Ishikawa (cell line): ENCODE data around the gene LYPD3.

ENCODE experiments used
- CEBPB ChIP-seq: IDR thresholded peaks from 2 replicates; pipeline ENCODE4 v1.6.1; 2012
- CREB1 ChIP-seq: IDR thresholded peaks from 2 replicates; pipeline ENCODE4 v1.6.1; 2012; ENCODE audit warnings: low read depth
- EGR1 ChIP-seq: IDR thresholded peaks from 2 replicates; pipeline ENCODE4 v1.6.1; 2012
- EP300 ChIP-seq: IDR thresholded peaks from 2 replicates; pipeline ENCODE4 v1.6.1; 2012; ENCODE audit warnings: borderline replicate concordance
- FOXM1 ChIP-seq: IDR thresholded peaks from 2 replicates; pipeline ENCODE4 v1.6.1; 2012; ENCODE audit warnings: low read depth, borderline replicate concordance
- NFIC ChIP-seq: IDR thresholded peaks from 2 replicates; pipeline ENCODE4 v1.6.1; 2012
- RAD21 ChIP-seq: IDR thresholded peaks from 2 replicates; pipeline ENCODE4 v1.6.1; 2012; ENCODE audit warnings: low read depth
- TAF1 ChIP-seq: IDR thresholded peaks from 2 replicates; pipeline ENCODE4 v1.6.1; 2012; ENCODE audit warnings: low read depth, mild to moderate bottlenecking
- TCF12 ChIP-seq: IDR thresholded peaks from 2 replicates; pipeline ENCODE4 v1.6.1; 2012; ENCODE audit warnings: low read depth
- TEAD4 ChIP-seq: IDR thresholded peaks from 2 replicates; pipeline ENCODE4 v1.6.1; 2012
- YY1 ChIP-seq: IDR thresholded peaks from 2 replicates; pipeline ENCODE4 v1.6.1; 2012; ENCODE audit warnings: low read depth
- ZBTB7A ChIP-seq: IDR thresholded peaks from 2 replicates; pipeline ENCODE4 v1.6.1; 2012; ENCODE audit warnings: low read depth
- TF ChIP-seq, protein P1 (sequence below): IDR thresholded peaks from 2 replicates; pipeline ENCODE4 v1.6.1; 2012
- TF ChIP-seq, protein P2 (sequence below): IDR thresholded peaks from 2 replicates; pipeline ENCODE4 v1.6.1; 2012
- TF ChIP-seq, protein P3 (sequence below): IDR thresholded peaks from 2 replicates; pipeline ENCODE4 v1.6.1; 2012; ENCODE audit warnings: low read depth, mild to moderate bottlenecking

Gene LYPD3

DNA sequence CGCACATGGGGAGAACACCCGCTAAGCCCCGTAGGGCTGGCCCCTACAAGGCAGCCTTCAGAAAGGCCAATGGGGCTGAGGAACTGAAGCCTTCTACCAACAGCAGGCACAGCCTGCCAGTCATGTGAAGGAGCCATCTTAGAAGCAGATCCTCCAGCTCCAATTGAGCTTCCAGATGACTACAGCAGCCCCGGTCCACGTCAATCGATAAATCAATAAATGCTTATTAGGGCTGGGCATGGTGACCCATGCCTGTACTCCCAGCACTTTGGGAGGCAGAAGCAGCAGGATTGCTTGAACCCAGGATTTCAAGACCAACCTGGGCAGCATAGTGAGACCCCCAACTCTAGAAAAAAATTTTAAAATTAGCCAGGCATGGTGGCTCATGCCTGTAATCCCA lies 27.7 kb downstream of the LYPD3 start:
- TF ChIP-seq ZBTB7A (no peak), CEBPB (no peak), TEAD4 (no peak), RAD21 (no peak), EGR1 (no peak), TCF12 (no peak), EP300 (no peak), FOXM1 (no peak), YY1 (no peak), TAF1 (no peak), CREB1 (no peak), NFIC (no peak)
- TF ChIP-seq, protein P1, sequence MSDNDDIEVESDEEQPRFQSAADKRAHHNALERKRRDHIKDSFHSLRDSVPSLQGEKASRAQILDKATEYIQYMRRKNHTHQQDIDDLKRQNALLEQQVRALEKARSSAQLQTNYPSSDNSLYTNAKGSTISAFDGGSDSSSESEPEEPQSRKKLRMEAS = no peak
- TF ChIP-seq, protein P2, sequence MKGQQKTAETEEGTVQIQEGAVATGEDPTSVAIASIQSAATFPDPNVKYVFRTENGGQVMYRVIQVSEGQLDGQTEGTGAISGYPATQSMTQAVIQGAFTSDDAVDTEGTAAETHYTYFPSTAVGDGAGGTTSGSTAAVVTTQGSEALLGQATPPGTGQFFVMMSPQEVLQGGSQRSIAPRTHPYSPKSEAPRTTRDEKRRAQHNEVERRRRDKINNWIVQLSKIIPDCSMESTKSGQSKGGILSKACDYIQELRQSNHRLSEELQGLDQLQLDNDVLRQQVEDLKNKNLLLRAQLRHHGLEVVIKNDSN = no peak
- TF ChIP-seq, protein P3, sequence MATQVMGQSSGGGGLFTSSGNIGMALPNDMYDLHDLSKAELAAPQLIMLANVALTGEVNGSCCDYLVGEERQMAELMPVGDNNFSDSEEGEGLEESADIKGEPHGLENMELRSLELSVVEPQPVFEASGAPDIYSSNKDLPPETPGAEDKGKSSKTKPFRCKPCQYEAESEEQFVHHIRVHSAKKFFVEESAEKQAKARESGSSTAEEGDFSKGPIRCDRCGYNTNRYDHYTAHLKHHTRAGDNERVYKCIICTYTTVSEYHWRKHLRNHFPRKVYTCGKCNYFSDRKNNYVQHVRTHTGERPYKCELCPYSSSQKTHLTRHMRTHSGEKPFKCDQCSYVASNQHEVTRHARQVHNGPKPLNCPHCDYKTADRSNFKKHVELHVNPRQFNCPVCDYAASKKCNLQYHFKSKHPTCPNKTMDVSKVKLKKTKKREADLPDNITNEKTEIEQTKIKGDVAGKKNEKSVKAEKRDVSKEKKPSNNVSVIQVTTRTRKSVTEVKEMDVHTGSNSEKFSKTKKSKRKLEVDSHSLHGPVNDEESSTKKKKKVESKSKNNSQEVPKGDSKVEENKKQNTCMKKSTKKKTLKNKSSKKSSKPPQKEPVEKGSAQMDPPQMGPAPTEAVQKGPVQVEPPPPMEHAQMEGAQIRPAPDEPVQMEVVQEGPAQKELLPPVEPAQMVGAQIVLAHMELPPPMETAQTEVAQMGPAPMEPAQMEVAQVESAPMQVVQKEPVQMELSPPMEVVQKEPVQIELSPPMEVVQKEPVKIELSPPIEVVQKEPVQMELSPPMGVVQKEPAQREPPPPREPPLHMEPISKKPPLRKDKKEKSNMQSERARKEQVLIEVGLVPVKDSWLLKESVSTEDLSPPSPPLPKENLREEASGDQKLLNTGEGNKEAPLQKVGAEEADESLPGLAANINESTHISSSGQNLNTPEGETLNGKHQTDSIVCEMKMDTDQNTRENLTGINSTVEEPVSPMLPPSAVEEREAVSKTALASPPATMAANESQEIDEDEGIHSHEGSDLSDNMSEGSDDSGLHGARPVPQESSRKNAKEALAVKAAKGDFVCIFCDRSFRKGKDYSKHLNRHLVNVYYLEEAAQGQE = no peak

DNA sequence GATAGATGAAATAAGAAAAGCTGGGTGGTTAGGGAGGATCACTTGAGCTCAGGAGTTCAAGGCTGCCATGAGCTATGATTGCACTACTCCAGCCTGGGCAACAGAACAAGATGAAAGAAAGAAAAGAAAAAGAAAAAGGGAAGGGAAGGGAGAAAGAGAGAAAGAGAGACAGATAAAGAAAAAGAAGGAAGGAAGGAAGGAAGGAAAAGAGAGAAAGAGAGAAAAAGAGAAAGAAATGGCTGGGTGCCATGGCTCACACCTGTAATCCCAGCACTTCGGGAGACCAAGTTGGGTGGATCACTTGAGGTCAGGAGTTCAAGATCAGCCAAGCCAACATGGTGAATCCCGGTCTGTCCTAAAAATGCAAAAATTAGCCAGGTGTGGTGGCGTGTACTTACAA lies 29.6 kb downstream of the LYPD3 start:
- TF ChIP-seq TAF1 (no peak), FOXM1 (no peak), EP300 (no peak), YY1 (no peak), NFIC (no peak), ZBTB7A (no peak)

DNA sequence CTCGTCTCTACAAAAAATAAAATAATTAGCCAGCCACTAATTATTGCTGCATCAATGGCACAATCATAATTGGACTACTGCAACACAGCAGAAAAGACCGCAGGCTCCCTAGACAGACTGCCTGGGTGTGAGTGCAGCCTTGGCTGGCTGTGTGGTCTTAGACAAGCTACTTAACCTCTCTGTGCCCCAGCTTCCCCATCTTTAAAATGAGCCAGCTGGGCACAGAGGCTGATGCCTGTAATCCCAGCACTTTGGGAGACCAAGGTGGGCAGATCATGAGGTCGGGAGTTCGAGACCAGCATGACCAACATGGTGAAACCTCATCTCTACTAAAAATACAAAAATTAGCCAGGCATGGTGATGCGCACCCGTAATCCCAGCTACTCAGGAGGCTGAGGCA lies 31.7 kb downstream of the LYPD3 start:
- TF ChIP-seq YY1 (no peak), EP300 (no peak), TCF12 (no peak), EGR1 (no peak), CREB1 (no peak), ZBTB7A (no peak), CEBPB (no peak), RAD21 (no peak), FOXM1 (no peak), TEAD4 (no peak), NFIC (no peak), TAF1 (no peak)
- TF ChIP-seq, protein P1 = no peak
- TF ChIP-seq, protein P3 = no peak
- TF ChIP-seq, protein P2 = no peak

DNA sequence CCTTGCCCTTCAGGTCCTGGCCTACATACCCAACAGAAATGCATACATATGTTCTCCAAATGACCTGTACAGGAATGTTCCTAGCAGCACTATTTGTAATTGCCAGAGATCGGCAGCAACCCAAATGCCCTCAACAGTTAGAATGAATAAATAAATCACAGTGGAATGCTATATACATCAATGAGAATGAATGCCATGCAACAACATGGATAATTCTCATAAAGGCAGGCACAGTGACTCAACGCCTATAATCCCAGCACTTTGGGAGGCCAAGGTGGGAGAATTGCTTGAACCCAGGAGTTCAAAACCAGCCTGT lies 32.1 kb downstream of the LYPD3 start:
- TF ChIP-seq CREB1 (no peak), TAF1 (no peak), FOXM1 (no peak), YY1 (no peak), TCF12 (no peak), NFIC (no peak), EP300 (no peak), ZBTB7A (no peak)
- TF ChIP-seq, protein P3 = no peak

DNA sequence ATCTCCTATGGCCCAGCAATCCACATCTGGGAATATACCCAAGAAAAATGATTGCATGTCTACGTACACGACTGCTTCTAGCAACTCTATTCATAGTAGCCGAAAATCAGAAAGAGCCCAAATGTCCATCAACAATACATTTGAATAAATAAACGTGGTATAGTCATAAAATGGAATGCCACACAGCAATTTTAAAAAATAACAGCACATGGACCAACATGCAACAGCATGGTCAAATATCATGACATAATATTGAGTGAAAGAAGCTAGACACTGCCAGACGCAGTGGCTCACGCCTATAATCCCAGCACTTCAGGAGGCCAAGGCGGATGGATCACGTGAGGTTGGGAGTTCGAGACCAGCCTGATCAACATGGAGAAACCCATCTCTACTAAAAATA lies 34.4 kb downstream of the LYPD3 start:
- TF ChIP-seq TEAD4 = no peak
- no peak for TF ChIP-seq EP300
- no peak for TF ChIP-seq FOXM1
